ENCODE results near the gene PFKM.
A peak's percentile ranks its signal among the peaks of the same experiment; 100 is the strongest.

DNA sequence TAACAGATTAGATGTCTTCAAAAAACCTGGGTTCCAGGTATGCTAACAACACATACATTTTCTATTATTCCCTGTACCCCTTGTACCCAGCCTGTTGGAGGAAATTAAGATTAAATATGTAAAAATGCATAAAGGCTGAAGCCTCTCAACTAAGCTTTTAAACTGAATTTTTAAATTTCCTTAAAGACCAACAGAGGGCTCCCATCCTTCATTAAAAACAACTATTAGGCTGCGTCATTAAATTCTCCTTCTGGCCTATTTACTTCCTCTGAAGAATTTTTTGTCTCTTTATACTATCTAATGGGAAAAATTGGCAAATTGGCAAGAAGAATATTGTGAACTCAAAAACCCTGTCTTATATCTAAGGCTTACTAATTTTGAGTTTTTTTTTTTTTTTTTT lies 35.1 kb upstream of the PFKM start:
- TF ChIP-seq, protein P1, sequence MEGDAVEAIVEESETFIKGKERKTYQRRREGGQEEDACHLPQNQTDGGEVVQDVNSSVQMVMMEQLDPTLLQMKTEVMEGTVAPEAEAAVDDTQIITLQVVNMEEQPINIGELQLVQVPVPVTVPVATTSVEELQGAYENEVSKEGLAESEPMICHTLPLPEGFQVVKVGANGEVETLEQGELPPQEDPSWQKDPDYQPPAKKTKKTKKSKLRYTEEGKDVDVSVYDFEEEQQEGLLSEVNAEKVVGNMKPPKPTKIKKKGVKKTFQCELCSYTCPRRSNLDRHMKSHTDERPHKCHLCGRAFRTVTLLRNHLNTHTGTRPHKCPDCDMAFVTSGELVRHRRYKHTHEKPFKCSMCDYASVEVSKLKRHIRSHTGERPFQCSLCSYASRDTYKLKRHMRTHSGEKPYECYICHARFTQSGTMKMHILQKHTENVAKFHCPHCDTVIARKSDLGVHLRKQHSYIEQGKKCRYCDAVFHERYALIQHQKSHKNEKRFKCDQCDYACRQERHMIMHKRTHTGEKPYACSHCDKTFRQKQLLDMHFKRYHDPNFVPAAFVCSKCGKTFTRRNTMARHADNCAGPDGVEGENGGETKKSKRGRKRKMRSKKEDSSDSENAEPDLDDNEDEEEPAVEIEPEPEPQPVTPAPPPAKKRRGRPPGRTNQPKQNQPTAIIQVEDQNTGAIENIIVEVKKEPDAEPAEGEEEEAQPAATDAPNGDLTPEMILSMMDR (IDR thresholded peaks at IDR 0.05; ENCODE audit: low read depth, low read length, poor library complexity, severe bottlenecking) = peak; percentile 39
- TF ChIP-seq EZH2phosphoT487 (IDR thresholded peaks at IDR 0.05; ENCODE audit: borderline replicate concordance, low read length) = no peak

Measured in DOHH2 (cell line).